Caki2 (cell line): ENCODE results near the gene CEP250. TPM values are rescaled to one million over a fixed set of nuclear protein-coding genes. Genes with fewer than 3 reads are reported as not detected.
"Not testable (repeated sequence)": the region's sequence is repeated elsewhere in the genome, so short reads cannot be mapped to it uniquely, and the experiment has no call there.

ENCODE experiments used
- DNase-seq: peaks from one replicate; pipeline ENCODE4 v3.0.0-alpha.2; 2015; ENCODE audit warnings: low read depth
- in situ Hi-C: cut with HindIII; loops from 2 replicates; pipeline ENCODE4 v1.10.0; 2016; ENCODE audit warnings: low sequenced_read_pairs, low pct_unique_long_range_greater_than_20kb, mixed read lengths
- total RNA-seq: library from RNA; depleted of rRNA; stranded (reverse); fragments of >200 nt; shearing (Covaris generic); gene quantifications from 2 replicates; pipeline ENCODE4 v1.2.3, GENCODE V29; 2014; ENCODE audit warnings: low replicate concordance

Gene CEP250
- total RNA-seq, 1 experiment from 2014 or later: 14.8 TPM

GRCh38 chr20:35546127-35546526 lies 90.7 kb downstream of the CEP250 start:
- no peak for DNase-seq

DNA sequence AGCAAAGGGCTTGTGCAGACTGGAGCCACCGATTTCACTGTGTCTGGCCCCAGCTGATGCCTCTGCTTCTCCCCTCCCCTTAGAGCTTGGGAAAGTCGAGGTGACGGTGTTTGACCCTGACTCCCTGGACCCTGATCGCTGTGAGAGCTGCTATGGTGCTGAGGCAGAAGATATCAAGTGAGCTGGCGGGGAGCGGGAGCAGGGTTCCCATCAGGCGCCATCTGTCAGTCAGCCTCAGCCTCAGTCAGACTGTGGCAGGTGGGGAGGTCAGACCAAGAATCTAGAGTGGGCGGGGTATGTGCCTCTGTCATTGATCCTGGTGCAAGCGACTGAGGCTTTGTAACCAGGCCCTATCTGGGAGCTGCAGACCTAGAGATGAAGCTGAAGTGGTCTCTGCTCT lies 91.9 kb downstream of the CEP250 start:
- in situ Hi-C loops: no loop called here
- DNase-seq: no peak

More at GRCh38 chr20:35546127-35546526, 90.7 kb downstream of the CEP250 start:
- in situ Hi-C loops: no loop called here

DNA sequence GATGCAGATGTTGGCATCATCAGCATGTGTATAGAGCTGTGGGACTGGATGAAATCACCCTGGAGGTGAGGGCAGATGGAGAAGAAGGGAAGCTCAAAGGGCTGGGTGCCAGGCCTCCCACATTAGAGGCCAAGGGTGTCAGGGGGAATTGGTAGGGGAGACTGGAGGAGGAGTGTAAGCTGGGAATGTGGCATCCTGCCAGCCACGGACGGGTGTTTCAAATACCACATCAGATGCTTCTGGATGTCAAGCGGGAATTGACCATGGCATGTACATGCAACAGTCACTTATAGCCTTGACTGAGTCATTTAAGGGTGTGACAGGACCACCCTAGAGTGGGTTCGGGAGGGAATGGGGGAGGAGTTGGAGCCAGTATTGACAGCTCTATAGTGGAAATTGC lies 96.1 kb downstream of the CEP250 start:
- in situ Hi-C loops: no loop called here
- no peak for DNase-seq

DNA sequence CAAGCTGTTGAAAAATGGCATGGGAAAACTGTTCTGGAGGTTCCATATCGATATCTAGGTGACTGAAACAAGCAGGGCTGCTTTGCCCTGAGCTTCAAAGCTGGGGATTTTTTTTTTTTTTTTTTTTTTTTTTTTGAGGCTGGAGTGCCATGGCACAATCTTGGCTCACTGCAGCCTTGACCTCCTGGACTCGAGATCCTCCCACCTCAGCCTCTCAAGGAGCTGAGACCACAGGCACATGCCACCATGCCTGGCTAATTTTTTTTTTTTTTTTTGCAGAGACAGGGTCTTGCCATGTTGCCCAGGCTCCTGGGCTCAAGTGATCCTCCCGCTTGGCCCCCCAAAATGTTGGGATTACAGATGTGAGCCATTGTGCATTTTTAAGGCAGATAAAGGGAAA lies 97.5 kb downstream of the CEP250 start:
- no peak for DNase-seq
- in situ Hi-C loops: no loop called here

DNA sequence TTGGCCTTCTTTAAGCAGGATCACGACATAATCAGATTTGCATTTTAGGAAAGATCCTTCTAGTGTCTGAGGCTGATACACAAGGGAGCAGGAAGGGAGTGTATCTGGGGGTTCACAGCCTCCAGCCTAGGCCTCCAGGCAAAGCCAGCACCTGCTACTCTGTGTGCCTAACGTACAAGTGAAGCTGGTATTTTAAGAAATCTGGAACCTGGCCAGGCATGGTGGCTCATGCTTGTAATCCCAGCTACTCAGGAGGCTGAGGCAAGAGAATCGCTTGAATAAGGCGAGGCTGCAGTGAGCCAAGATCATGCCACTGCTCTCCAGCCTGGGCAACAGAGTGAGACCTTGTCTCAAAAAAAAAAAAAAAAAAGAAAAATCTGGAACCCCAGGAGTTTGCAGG lies 100.1 kb downstream of the CEP250 start:
- in situ Hi-C loops, DNase-seq: not testable (repeated sequence)

DNA sequence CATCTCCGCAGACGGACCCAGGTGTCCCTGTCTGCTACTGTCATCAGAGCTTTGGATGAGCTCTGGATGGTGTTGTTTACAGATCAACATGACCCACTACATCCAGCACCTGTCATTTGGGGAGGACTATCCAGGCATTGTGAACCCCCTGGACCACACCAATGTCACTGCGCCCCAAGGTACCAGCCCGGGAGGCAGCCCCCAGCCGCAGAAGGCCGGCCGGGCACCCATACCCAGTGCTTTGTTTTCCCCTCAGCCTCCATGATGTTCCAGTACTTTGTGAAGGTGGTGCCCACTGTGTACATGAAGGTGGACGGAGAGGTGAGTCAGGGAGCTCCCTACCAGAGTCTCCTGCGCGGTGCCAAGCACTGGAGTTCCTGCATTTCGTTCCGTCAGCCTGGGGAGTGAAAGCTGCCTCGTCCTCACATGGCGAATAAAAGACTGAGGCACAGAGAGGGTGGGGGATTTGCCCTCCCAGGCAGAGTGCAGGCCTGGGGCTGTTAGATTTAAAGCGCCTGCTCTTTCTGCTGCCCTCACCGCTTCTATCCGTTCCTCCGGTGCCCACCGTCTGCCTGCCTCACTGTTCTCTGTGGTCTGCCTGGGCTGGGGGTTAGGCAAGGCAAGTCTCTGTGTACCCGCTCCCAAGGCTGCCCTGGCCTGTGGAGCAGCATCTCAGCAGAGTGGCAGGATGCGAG lies 100.7 kb downstream of the CEP250 start:
- in situ Hi-C loops: no loop called here
- no peak for DNase-seq

- in situ Hi-C loops: no loop called here
Measured at GRCh38 chr20:35556871-35557270, 101.5 kb downstream of the CEP250 start.

DNA sequence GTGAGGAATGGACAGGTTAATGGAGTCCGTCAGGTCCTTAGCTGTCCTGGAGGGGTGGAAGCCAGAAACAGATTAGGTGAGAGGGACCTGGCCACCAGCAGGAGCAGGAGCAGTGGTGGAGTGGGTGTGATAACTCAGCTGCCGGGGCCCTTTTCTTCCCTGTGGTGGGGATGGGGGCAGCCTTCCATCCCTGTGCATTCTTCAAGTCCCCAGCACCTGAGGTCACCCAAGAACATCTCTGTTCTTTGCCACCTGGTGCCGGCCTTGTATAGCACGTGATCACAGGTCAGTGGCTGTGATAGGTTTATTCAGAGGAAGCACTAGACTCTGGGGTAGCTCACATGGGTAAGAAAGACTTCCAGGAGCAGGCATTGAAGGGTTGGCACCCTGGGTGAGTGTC lies 103.1 kb downstream of the CEP250 start:
- no peak for DNase-seq
- in situ Hi-C loops: no loop called here

More at GRCh38 chr20:35556871-35557270, 101.5 kb downstream of the CEP250 start:
- DNase-seq: no peak

GRCh38 chr20:35559042-35559693 lies 103.8 kb downstream of the CEP250 start:
- in situ Hi-C loops: no loop called here

GRCh38 chr20:35560105-35560511 lies 104.7 kb downstream of the CEP250 start:
- no peak for DNase-seq
- in situ Hi-C loops: no loop called here

More at GRCh38 chr20:35559042-35559693, 103.8 kb downstream of the CEP250 start:
- no peak for DNase-seq

GRCh38 chr20:35560541-35560940 lies 105.1 kb downstream of the CEP250 start:
- in situ Hi-C loops: no loop called here
- DNase-seq: no peak

DNA sequence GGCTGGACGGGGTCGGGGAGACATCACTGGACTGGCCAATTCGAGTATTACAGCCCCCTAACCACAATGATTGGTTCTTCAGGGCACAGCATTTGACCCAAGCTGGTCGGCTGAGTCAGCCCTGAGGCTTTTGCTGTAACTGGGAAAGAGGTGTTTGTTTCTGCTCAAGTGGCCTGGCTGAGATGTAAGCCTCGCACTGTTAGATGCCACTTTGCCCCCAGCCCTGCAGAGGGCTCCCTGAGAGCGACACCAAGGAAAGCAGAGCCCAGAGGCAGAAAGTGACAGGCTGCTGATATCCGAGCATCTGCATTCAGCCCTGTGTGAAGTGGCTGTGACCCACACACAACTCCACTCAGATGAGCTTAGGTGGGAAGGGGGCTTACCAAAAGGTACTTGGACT lies 105.9 kb downstream of the CEP250 start:
- in situ Hi-C loops: no loop called here
- no peak for DNase-seq

GRCh38 chr20:35561671-35562070 lies 106.3 kb downstream of the CEP250 start:
- in situ Hi-C loops: no loop called here

DNA sequence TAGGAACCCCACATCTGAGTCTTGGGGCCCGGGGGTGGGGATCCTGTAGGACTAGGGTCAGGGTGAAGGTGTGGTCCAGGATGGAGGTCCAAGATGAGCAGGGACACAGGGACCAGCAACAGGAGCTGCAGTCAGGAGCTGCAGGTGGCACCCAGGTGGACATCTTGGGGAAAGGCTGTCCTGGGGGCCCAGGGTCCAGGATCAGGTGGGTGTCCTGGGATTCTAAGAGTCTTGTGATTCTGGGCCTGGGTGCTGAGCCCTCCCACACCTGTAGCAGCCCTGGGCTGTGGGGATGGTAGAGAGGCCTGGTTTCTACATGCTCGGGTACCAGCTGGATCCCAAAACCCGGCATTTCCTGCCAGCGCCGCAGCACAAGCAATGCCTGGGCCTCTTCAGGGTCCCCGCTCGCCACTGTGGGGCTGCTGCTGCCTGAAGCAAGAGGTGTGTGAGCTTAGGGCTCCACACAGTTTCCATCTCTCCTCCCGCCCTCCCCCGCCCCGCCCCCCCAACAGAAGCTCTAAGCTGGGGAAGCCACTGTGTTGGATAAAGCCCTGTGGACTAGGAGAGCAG lies 107.2 kb downstream of the CEP250 start:
- DNase-seq: no peak
- in situ Hi-C loops: no loop called here

More at GRCh38 chr20:35561671-35562070, 106.3 kb downstream of the CEP250 start:
- no peak for DNase-seq

DNA sequence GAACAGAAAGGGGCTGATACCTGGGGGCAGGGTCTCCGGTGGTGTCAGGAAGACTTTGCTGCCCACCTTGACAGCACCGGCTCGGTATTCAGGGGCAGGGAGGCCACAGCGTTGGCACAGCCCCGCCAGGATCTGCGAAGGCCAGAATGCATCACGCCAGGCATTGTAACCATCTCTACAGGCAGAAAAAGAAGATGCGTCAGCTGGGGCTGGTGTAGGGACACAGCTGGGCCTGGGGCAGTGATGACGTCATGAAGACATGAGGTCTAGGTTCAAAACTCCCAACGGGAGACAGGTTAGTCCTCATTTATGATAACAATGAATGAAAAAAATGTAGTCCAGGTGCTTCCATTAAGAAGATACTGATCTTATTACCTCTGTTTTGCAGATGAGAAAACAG lies 108.4 kb downstream of the CEP250 start:
- DNase-seq: no peak
- in situ Hi-C loops: no loop called here

- in situ Hi-C loops: no loop called here
- DNase-seq: no peak
Measured at GRCh38 chr20:35564905-35565304, 109.5 kb downstream of the CEP250 start.

GRCh38 chr20:35568645-35569044 lies 113.2 kb downstream of the CEP250 start:
- in situ Hi-C loops: no loop called here
- peak; percentile 31 for DNase-seq
